ENCODE results near the gene MPRIP.
"Not testable (repeated sequence)": the region's sequence is repeated elsewhere in the genome, so short reads cannot be mapped to it uniquely, and the experiment has no call there.

Gene MPRIP

DNA sequence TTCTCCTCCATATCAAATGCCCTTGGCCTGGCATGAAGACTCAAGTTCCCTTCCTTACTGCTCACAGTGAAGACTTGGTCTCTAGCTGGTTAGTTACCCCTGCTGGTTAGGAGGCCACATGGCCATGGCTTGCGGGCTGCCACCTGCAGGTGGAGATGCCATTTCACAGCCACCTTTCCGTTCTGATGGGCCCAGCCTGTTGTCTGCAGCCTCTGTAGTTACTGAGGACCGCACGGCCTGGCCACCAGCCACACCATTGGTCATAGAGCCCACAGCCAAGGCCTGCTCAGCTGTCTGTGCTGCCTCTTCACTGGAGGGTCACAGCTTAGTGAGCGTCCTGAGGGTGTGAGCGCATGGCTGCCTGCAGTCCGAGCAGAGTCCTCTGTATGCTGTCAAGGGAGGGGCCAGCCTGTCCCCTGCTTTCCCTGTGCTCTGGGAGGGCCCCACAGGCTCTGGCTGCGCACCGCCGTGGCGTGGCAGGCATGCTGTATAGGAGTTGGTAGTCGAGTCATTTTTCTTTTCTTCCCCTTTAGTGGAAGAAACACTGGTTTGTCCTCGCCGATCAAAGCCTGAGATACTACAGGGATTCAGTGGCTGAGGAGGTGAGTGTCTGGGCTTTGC, 104.6 kb downstream of the MPRIP start:
- DNase-seq (ENCODE audit: low read depth): peak; percentile 25

DNA sequence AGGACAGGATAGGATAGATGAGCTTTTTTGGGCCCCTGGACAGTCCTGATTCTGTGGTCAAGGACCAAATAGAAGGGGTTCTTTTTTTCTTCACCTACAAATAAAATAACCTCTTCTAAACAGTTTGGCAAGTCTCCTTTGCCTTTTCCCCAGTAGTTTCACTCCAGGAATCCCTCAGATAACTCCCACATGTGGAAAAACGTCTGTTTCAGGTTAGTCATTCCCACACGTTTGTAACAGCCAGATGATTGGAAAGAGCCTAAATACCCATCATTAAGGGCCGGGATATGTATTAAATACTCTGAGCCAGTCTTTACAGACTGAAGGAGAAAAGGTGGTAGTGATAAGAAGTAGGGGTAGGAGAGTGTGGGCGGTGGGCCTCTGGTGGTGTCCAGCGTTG, 105.6 kb downstream of the MPRIP start:
- no peak for DNase-seq (ENCODE audit: low read depth)

DNA sequence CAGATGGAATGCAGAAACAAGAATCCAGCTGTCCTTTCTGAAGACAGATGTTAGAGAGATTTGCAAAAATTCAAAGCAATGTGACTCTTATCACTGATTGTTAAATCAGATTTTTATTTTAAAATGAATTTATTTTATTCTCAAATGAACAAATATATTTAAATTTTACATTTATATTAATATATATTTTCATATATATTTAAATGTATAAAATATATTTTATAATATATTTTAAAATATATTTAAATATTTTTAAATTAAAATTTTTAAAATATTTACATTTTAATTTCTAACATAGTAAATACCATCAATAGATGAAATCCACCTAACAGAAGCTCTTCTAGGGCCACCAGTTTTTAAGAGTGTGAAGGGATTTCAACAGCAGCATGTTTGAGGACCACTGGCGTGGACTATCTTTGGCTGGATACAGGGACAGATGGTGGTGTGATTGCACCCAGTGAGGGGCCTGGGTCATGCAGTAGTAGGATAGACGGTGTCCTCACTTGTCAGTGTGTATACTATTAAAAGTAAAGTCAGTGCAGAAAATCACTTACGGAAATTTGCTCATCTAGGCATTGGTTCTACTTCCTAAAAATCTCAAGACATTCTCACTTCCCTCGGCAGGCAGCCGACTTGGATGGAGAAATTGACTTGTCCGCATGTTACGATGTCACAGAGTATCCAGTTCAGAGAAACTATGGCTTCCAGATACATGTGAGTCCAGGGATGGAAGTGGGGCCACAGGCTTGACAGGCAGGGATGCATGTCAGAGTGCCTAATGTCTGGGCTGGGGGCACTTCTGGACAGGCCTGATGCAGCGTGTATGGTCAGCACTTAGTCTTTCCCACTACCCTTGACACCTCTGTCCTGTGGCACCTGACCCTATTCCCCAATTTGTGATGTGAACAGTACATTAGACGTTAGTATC, 107.5 kb downstream of the MPRIP start:
- no peak for DNase-seq (ENCODE audit: low read depth)

DNA sequence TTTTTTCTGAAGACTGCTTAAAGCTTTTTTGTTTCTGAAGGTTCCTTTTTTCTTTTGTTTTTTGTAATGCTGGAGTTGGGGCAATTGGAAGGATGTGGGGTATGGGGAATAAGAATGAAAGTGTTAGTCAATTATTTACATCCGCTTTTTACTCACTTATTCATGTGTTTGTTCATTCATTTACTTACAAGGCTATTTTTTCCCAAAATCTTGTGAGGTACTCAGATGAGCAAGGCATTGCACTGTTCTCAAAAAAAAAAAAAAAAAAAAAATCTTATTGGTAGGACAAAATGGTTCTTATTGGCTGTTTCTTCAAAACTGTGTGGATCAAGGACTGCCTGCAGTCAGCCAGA, 108.2 kb downstream of the MPRIP start:
- no peak for DNase-seq (ENCODE audit: low read depth)

DNA sequence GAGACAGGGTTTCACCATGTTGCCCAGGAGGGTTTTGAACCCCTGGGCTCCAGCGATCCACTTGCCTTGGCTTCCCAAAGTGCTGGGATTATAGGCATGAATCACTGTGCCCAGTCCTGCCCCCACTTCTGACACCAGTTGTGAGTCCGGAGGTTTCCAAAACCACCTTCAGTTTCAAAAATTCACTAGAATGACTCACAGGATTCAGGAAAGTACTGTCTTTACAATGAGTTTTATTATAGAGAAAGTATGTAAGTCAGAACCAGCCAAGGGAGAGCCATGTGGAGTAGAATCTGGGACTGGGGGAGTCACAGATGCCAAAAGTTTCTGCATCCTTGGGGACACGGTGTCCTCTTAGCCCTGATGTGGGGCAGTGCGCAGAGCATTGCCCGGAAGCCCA, 108.8 kb downstream of the MPRIP start:
- no peak for DNase-seq (ENCODE audit: low read depth)

DNA sequence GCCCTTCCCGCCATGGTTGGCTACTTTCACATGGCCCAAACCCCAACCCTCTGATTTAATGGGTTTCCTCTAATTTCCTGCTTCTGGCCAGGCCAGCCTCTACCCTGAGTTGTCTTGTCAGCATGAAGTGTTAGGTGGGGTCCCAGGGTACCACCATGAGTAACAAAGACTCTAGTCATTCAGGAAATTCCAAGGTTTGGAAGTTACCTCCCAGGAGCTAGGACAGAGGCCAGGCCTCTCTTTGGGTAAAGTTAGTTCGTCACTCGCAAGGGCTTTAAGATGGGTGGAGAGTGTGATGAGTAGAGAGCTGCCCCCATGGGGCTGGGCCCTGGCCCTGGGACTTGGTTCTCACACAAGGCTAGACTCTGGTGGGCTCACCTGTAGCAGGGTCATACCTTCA, 109.3 kb downstream of the MPRIP start:
- no peak for DNase-seq (ENCODE audit: low read depth)

DNA sequence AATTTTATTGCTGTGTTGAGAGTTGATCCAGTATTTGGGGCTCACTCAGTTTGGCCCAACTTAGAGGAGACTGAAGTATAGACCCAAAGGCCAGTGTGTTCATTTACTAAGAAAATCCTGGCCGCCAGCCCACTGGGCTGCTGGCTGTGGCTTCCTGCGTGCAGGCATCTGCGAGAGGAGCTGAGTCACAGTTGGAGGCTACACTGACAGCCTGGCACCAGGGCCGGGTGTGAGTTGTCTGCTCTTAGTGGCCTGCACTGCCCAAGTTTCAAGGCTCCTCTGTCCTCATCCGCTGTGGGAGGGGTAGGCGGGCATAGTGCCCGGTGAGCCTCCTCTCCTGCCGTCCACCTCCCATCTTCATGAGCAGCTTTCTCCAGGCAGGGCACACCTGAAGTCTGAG, 109.7 kb downstream of the MPRIP start:
- DNase-seq (ENCODE audit: low read depth): no peak

DNA sequence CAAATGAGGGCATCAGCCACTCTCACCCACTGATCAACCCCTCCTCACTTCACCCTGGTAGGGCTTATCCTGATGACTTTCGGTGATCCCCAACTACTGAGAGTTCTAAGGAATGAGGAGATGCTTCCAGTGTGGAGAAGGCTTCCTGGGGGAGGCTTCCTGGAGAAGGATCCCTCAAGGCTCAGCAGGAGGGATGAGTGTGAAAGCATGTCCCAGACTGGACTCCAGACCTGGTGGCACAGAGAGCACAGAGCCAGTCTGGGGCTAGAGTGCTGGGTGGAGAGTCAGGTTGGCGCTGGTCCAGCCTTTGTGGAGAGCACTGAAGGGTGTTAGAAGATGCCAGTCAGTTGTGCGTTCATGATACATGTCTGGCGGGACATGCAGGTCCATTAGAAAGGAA, 110.1 kb downstream of the MPRIP start:
- no peak for DNase-seq (ENCODE audit: low read depth)

DNA sequence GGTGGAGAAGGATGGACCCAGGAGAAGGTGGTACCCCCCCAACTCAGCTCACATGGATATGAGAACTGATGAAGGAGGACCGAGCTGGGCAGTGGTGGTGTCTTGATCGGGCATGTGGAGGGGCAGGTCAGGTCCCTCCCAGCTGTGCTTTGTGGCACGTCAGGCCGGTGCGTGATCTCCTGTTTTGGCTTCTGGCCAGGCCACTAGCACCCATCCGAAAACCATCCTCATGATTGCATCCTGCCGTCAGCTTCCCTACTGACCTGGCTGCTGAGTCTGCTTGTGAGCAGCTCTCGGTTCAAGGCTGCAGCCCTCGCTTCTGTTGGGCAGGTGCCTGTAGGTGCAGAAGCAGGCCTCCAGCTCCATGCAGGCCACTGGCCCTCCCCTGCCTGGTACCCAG, 110.8 kb downstream of the MPRIP start:
- no peak for DNase-seq (ENCODE audit: low read depth)

DNA sequence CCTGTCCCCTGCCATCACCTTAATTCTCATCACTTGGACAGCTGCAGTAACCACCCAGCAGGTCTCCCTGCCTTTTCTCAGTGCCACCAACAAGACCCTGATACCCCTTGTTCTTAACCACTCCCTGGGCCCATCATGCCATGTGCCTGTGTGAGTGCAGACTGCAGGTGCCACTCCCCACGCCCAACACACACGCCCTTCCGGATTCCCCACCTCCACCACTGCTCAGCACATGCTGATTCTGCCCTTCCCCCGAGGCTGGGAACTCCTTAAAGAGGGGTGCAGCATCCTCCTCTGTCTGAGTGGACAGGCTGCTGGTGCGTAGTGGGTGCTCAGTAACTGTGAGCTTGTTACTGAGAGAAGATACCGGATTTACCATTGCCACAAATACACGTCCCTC, 111.5 kb downstream of the MPRIP start:
- DNase-seq (ENCODE audit: low read depth): no peak

DNA sequence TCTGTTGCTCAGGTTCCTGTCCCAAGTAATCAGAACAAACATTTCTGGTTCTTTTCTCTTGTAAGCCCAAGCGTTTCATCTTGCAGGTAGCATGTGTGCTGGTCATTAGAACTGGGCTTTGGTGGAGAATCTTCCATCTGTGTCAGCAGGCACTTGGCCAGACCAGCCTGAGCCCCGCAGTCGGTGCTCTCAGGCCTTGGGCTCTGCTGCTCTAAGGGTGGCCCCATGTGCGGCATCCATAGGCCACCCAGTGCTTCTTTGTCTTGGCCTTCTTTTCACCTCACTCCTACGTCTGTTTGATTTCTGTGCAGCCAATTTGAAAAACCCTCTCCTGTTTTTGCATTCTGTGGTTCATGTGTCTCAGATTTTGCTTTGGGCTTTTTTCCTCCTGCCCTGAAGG, 112.3 kb downstream of the MPRIP start:
- DNase-seq (ENCODE audit: low read depth): no peak

DNA sequence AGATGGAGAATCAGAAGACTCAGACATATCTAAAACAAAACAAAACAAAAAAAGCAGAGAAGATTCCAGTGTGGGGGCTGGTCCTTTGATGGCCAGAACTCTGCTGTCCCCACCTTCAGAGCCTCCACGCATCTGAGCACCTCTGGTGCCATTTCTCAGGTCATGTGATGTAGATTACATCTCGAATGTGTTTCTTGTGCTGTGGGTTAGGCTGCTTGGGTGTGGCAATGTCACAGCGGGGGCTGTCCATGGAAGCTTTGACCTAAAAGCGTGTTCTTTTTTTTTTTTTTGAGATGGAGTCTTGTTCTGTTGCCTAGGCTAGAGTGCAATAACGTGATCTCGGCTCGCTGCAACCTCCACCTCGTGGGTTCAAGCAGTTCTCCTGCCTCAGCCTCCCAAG, 112.7 kb downstream of the MPRIP start:
- DNase-seq (ENCODE audit: low read depth): no peak

DNA sequence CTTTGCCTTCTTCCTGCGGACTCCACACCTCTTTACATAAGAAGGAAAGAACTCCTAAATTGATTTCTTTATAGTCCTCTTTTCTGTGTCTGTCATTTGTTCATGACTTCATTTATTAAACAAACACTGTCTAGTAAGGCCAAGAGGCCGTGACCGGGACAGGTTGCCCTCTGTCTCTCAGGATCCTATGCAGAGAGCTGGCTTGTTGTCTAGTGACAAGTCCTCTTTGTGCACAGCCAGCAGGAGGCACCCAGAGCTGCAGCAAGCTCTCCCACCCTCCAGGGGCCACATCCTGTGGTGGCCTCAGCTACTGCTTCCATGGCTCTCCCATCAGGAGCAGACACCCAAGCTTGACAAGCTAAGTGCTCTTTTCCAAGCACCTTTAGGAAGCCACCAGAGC, 113.3 kb downstream of the MPRIP start:
- no peak for DNase-seq (ENCODE audit: low read depth)

DNA sequence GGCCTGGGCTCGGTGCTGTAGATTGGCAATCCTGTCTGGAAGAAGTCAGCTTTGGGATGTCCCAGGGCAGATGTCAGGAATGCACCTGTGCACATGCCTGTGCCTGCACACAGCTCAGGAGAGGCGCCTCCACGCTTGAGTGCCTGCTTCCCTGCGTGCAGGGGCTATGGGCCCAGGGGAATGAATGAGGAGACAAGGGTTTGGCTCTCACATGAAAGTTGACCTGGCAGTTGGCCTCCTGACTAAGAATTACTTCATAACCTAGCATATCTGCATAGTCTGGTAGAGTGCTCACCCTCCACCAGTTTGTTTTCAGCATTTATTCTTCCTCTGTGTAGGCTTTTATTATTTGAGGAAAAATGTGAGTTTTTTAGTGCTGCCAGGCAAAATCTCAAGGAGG, 113.8 kb downstream of the MPRIP start:
- DNase-seq (ENCODE audit: low read depth): no peak

DNA sequence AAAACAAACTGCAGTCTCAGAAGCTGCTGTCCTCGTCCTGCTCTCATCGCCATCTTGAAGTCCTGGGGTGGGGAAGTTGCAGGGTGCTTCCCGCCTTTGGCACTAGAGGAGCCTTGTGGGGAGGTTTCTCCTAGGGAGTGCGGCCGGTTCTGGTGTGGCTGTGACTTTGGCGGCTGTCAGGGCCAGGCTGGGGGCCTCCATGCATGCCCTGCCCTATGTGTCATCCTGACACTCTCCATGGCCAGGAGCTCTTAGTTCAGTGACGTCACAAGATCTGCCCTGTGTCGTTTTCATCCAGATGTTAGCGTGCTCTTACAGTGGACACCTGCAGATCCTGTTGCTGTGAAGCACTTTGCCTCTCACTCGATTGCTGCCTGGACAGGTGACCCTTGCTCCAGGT, 114.3 kb downstream of the MPRIP start:
- no peak for DNase-seq (ENCODE audit: low read depth)

DNA sequence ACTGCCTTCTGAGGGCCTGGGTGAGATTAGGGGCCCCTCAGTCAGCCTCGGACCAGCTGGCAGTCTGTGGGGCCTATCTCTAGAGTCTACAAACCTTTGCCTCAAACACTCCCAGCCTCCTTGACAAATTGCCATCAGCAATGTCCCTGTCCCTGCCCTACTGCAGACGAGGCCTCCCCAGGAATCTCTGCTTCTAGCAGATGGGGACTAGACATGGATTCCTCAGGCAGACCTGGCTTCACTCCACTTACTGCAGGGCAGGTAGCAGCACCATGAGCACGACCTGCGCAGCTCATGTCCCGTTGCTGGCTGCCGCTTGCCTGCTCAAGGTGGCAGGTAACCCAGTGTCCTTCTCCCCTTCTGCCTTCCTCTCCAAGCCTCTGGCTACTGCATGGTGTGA, 114.8 kb downstream of the MPRIP start:
- no peak for DNase-seq (ENCODE audit: low read depth)

DNA sequence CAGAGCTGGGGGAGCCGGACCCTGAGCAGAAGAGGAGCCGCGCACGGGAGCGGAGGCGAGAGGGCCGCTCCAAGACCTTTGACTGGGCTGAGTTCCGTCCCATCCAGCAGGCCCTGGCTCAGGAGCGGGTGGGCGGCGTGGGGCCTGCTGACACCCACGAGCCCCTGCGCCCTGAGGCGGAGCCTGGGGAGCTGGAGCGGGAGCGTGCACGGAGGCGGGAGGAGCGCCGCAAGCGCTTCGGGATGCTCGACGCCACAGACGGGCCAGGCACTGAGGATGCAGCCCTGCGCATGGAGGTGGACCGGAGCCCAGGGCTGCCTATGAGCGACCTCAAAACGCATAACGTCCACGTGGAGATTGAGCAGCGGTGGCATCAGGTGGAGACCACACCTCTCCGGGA, 116.2 kb downstream of the MPRIP start:
- DNase-seq (ENCODE audit: low read depth): not testable (repeated sequence)

DNA sequence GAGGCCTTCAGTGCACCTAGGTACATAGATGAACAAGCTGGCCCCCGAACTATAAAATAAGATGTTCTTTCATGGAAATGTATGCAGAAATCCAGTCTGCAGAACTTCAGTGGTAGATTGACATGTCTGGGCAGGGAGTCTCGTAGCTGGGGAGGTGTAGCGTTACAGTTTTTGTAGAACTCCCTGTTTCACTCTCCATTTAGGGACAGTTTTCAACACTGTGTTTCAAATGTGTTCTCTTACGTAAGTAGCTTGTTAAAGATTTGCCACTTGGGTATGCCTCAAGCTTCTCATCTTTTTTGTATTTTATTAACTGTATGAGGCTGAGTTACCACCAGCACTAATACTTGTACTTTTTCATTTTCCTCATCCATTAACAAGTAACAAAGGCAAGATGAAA, 117.3 kb downstream of the MPRIP start:
- no peak for DNase-seq (ENCODE audit: low read depth)

DNA sequence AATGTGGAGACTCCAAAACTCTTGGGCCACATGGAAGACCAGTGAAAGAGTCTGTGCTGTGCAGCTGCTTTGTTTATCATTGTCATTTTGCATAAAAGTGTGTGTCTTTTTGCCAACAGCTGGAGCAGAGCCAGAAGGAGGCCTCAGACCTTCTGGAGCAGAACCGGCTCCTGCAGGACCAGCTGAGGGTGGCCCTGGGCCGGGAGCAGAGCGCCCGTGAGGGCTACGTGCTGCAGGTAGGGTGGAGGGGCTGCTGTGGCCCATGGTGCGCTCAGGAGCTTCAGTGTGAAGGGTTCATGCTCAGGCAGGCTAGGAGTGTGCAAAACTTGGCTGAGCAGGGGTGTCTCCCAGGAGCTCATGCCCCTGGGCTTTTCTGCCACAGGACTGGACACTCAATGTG, 118.9 kb downstream of the MPRIP start:
- no peak for DNase-seq (ENCODE audit: low read depth)

DNA sequence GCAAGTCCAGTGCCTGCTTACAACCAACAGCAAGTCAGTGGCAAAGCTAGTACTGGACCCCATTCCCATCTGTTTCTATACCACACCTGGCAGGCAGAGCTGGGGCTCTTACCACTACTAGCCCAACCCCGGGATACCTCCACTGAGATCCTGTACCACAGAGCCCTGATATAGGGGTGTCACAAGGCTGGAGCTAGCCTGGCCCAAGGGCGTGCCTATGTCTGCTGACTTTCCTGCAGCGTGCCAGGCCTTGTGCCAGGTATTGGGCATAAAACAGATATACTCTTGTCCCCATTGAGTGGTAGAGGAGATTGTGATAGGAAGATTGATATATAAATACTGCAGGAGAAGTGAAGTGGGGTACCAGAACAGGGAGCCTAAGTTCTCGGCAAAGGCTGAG, 119.5 kb downstream of the MPRIP start:
- no peak for DNase-seq (ENCODE audit: low read depth)

DNA sequence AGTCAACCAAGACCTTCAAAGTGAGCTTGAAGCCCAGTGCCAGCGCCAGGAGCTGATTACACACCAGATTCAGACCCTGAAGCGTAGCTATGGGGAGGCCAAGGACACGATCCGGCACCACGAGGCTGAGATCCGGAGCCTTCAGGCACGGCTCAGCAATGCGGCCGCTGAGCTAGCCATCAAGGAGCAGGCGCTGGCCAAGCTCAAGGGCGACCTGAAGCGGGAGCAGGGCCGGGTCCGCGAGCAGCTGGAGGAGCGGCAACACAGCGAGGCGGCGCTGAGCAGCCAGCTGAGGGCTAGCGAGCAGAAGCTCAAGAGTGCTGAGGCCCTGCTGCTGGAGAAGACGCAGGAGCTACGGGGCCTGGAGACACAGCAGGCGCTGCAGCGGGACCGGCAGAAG, 121.9 kb downstream of the MPRIP start:
- DNase-seq (ENCODE audit: low read depth): no peak

DNA sequence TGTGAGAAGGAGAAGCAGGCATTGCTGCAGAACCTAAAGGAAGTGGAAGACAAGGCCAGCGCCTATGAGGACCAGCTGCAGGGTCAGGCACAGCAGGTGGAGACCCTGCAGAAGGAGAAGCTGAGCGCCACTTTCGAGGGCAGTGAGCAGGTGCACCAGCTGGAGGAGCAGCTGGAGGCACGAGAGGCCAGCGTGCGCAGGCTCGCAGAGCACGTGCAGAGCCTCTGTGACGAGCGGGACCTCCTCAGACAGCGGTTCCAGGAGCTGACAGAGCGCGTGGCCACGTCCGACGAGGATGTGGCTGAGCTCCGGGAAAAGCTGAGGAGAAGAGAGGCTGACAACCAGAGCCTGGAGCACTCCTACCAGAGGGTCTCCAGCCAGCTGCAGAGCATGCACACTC, 122.4 kb downstream of the MPRIP start:
- no peak for DNase-seq (ENCODE audit: low read depth)

DNA sequence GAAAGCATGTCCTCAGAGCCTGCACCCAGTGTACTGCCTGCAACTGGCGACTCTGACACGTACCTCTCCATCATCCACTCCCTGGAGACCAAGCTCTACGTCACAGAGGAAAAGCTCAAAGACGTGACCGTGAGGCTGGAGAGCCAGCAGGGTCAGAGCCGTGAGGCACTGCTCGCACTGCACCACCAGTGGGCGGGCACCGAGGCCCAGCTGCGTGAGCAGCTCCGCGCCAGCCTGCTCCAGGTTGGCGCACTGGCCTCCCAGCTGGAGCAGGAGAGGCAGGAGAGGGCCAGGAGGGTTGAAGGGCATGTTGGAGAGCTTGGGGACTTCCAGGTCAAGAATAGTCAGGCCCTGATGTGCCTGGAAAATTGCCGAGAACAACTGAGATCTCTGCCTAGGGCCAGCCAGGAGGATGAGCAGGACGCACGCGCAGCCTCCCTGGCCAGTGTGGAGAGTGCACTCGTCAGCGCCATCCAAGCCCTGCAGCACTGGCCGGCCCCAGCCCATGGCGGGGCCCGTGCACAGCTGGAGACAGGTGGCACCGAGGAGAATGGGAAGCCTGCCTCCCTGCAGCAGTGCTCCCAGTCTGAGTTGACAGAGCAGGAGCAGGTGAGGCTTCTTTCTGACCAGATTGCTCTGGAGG, 123.5 kb downstream of the MPRIP start:
- DNase-seq (ENCODE audit: low read depth): no peak

All from stimulated activated CD8-positive, alpha-beta memory T cell treated with anti-CD3 and anti-CD28 coated beads, Interleukin-4, amount 100 ng/mL, for 24 hours (primary cell).